ENCODE data around the gene KCNH6.

Gene KCNH6

DNA sequence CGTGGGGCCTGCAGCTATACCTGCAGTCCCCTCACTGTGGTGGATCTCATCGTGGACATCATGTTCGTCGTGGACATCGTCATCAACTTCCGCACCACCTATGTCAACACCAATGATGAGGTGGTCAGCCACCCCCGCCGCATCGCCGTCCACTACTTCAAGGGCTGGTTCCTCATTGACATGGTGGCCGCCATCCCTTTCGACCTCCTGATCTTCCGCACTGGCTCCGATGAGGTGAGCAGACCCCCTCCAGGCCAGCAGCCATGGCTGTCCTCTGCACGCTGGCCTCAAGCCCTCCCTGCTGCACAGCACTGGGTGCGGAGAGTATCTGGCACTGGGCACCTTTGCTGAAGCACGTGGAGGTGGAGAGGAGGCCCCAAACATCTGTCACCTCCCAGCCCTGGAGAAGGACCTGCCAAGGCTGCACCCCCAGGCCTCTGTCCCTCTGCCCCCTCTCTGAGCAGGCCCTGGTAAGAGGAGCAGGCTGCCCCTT is 11.0 kb downstream of the KCNH6 start:
- no peak for DNase-seq

DNA sequence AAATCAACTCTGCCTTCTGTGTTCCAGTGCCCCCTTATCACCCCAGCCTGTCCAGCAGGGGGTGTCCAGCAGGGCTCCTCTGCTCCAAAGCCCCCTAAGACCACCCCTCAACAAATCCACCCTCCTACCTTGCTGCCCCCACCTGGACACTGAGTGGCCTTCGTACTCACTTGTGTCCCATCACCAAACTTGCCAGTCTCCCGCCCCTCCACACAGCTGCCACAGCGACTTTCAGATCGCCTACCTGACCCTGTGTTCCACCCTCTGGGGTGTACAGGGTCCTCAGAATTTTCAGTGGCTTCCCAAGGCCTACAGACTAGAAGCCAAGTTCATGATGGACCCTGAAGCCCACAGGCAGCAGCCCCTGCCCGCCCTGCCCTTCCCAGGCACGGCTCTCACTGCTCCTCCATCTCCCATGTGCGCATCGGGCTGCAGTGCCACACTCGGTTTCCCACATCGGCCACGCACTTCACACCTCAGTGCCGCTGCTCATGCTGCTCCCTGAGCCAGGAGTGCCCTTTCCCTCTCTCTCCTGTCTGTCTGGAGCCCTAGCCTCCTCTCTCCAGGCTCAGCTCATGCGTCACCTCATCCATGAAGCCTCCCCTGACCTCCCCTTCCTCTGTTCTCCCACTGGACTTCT is 11.8 kb downstream of the KCNH6 start:
- no peak for DNase-seq

DNA sequence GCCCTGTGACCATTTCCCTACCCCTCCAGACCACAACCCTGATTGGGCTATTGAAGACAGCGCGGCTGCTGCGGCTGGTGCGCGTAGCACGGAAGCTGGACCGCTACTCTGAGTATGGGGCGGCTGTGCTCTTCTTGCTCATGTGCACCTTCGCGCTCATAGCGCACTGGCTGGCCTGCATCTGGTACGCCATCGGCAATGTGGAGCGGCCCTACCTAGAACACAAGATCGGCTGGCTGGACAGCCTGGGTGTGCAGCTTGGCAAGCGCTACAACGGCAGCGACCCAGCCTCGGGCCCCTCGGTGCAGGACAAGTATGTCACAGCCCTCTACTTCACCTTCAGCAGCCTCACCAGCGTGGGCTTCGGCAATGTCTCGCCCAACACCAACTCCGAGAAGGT is 12.5 kb downstream of the KCNH6 start:
- DNase-seq = no peak

DNA sequence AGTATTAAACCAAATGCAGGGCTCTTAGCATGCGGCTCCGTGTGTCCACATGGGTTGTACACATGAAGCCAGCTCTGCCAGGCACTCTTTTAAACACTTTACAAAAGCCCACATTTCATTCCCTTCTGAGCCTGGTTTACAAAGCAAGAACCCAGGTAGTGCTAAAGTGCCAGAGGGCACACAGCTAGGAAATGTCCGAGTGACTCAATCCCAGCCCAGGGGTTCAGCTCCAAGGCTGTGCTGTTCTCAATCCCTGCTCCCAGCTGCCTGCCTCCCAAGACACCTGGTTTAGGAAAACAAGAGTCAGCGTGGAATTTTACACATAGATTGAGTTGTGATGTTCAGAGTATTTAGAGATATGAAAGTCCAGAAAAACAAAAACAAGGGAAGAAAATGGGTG is 13.8 kb downstream of the KCNH6 start:
- DNase-seq = no peak

DNA sequence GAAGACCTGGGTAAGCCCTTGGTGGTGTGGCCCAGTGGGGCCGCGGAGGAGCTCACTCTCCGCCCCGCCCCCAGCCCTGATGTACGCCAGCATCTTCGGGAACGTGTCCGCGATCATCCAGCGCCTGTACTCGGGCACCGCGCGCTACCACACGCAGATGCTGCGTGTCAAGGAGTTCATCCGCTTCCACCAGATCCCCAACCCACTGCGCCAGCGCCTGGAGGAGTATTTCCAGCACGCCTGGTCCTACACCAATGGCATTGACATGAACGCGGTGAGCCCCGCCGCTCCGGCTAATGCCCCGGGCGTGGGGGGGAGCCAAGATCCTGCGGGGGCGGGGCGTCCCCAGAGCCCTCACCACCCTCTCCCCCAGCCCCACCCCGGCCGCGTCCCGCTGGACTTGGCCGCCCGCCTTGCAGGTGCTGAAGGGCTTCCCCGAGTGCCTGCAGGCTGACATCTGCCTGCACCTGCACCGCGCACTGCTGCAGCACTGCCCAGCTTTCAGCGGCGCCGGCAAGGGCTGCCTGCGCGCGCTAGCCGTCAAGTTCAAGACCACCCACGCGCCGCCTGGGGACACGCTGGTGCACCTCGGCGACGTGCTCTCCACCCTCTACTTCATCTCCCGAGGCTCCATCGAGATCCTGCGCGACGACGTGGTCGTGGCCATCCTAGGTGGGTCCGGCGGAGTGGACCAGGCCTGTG is 15.0 kb downstream of the KCNH6 start:
- no peak for DNase-seq

DNA sequence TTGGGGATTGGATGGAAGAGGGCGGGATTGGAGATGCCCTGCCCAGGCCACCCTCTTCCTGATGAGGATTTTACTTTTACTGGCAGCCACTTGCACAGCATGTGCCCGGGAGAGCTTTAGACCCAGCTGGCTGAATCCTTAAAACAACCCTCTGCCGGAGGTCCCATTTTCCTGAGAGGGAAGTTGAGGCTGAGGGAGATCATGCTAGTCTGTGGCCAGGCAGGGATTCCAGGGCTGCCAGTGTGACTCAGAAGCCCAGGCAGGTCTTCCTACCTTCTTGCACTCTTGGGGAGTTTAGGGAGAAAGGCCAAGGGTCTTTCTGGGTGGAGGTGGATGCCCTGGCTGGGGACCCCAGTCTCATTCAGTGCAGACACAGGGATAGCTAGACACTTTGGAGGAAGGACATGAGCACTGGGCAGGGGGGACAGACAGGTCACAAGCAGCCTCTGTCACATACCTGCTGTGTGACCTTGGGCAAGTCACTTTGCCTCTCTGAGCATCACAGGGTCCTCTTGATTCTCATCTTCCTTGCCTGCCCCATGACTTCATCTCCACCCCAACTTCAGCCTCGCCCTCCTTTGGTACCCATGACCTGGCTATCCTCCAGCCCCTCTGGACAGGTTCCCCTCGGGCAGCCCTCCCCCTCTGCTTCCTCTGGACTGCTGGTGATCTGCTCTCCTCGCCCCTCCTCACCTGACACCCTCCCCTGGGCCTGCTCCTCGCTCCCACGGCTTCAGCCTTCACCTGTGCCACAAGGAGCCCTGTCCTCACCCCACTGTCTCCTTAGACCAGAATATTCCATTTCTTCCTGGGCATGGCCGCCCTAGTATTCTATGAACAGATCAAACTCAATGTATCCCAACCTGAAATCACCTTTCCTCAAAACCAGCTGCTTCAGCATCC is 15.8 kb downstream of the KCNH6 start:
- no peak for DNase-seq

DNA sequence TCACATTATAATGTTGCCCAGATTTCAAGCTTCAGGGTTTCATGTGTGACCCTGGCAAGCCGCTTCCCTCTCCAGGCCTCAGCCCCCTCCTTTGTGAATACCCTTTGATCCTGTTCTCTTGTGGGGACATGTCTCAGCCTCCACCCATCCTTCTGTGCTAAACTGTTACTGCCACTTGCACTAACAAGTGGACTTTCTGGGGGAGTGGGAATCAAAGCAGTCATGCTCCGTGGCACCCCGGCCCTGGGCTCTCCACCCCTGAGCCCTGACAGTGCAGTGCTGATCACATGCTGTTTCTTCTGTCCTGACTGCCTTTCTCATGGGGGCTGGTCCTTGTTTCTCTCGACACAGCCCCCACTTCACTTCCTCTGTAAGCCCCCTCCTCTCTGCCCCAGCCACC is 17.4 kb downstream of the KCNH6 start:
- no peak for DNase-seq

DNA sequence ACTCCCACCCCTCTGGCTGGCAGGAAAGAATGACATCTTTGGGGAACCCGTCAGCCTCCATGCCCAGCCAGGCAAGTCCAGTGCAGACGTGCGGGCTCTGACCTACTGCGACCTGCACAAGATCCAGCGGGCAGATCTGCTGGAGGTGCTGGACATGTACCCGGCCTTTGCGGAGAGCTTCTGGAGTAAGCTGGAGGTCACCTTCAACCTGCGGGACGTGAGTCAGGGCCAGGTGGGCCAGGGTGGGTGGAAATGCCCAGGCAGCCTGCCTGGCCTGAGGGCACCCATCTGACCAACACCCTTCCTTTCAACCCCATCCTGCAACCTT is 19.0 kb downstream of the KCNH6 start:
- DNase-seq = no peak

DNA sequence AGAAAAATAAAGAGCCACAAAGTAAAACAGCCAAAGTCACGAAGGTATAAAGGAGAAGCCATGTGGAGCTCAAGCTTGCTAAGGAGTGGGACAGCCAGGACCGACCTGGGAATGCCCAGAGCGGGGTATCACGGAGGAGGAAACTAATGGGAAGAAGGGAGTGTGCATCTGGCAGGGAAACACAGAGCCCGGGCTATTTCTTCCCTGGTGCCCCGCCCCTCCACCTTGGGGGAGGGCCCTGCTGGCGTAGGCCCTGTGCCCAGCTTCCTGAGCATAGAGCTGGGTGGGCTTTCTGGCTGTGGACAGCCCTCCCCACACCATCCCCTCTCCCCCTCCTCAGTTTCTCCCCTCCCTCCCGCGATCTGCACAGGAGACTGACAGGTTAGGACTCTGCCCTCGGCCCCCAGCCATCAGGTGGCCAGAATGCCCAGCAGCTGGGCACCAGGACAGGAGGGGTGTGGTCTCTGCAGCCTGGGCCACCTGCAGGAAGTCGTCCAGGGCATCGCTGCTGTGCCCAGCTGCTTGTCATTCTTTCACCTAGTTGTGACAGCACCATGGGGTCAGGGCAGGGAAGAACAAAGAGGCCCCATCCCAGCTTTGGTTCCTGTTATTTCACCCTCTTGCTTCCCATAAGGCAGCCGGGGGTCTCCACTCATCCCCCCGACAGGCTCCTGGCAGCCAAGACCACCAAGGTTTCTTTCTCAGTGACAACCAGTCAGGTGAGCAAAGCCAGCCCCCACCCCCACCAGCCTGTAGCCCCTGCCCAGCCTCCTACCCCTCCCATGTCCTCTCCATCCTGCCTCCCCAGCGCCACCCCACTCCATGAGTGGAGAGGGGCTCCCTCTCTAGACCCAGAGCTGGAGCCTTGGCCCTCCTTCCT is 20.0 kb downstream of the KCNH6 start:
- no peak for DNase-seq

DNA sequence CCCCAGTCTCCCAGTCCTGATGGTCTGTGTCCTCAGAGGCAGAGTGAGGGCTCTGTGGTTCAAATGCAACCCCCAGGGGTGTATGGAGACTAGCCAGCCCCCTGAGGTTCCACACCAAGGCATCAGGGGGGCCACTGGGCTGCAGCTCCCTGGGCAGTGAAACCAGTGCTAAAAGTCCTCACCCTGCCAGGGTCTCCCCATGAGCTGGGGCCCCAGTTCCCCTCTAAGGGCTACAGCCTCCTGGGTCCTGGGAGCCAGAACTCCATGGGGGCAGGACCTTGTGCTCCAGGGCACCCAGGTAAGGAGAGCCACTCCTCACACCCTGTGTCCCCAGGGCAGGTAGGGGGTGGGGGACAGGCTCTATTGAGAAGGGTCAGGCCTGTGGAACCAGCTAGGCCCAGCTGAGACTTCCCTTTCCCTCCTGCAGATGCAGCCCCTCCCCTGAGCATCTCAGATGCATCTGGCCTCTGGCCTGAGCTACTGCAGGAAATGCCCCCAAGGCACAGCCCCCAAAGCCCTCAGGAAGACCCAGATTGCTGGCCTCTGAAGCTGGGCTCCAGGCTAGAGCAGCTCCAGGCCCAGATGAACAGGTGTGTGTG is 20.8 kb downstream of the KCNH6 start:
- no peak for DNase-seq

DNA sequence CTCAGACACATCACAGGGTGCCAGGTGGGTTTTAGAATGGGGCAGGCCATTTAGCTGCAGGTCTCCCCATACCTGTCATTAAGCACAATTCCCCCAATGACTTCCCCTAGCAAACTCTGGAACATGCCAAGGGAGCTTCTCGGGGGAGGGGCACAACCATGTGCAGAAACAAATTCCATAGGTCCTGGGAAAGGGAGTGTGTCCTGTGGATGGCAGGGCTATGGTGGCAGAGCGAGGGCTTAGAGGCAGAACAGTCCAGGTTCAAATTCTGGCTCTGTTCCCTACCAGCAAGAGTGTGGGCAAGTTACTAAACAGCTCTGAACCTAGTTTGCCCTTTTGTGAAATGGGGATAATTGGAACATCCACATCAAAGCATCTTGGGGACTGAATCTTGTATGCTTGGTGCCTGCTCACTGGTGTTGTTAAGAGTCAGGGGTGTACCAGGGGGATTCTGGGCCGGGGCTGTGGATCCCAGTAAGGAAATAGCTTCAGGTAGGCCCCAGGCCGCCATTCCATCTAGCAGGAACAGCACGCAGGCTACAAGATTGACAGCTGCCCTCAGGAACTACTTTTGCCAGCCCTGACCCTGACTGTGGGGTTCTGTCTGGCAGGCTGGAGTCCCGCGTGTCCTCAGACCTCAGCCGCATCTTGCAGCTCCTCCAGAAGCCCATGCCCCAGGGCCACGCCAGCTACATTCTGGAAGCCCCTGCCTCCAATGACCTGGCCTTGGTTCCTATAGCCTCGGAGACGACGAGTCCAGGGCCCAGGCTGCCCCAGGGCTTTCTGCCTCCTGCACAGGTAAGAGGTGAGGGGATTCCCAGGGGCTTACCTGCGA is 21.5 kb downstream of the KCNH6 start:
- DNase-seq = no peak

DNA sequence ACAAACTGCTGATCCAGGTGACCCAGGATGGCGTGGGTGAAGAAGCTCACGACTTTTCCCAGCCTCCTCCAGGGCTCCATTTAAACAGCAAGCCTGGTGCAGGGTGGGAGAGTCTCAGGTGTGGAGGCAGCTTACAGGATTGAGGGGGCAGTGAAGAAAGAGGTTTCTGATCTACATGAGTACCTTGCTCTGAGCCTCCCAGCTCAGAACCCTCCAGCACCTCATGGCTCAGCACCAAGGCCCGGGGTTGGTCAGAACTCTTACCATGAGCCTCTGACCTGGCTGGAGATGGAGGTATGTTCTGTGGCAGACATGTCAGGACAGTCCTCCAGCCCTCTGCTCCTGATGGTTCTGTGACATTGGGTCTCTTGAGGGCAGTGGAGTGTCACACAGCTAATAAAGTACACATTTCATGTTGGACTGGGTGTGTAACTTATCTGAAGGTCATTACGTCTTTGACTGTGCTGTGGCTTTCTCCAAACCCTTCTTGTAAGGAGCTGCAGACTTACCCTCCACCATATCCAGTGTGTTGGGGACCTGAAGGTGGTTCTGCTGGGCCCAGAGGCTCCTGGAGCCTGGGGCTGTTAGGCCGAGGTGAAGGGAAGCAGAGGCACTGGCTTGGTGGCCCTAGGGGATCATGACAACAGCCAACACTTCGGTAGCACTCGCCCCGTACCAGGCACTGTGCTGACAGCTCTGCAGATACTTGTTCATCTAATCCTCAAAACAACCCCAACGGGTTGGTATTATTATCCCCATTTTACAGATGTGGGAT is 23.3 kb downstream of the KCNH6 start:
- DNase-seq = no peak

DNA sequence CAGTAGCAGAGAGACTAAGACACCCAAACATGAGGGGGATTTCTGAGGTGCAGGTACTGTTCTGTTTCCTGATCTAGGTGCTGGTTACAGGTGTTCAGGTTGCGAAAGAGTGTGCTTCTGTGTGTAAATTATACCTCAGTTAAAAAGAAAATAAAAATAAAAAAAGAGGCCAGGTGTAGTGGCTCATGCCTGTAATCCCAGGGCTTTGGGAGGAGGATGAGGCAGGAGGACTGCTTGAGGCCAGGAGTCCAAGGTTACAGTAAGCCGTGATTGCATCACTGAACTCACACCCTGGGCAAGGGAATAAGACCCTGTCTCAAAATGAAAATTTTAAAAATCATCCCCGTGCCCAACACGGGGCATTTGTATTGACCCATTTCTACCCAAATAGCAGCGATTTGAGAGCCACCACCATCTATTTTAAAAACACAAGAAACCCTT is 23.9 kb downstream of the KCNH6 start:
- no peak for DNase-seq

DNA sequence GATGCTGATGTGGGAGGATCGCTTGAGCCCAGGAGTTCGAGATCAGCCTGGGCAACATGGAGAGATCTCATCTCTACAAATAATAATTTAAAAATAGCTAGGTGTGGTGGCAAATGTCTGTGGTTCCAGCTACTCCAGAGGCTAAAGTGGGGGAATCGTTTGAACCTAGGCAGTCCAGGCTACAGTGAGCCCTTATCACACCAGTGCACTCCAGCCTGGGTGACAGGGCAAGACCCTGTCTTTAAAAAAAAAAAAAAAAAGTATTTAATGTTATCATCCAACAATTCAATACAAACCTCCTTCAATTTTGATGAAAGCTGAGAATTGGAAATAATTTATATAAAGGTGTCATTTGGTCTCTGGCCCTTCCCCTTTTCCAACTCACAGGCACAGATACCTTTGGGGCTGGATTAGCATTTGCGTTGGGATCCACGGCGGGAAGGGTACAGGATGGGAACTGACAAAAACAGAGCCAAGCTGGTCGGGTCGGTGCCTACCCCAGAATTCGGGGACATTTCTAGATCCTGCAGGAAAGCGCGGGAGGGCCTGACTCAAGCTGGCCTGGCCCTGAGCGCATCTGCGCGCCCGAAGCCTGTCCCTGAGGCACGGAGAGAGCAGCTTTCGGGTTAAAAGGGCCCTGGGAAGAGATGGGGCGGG is 26.3 kb downstream of the KCNH6 start:
- DNase-seq = peak; percentile 59 to 69

DNA sequence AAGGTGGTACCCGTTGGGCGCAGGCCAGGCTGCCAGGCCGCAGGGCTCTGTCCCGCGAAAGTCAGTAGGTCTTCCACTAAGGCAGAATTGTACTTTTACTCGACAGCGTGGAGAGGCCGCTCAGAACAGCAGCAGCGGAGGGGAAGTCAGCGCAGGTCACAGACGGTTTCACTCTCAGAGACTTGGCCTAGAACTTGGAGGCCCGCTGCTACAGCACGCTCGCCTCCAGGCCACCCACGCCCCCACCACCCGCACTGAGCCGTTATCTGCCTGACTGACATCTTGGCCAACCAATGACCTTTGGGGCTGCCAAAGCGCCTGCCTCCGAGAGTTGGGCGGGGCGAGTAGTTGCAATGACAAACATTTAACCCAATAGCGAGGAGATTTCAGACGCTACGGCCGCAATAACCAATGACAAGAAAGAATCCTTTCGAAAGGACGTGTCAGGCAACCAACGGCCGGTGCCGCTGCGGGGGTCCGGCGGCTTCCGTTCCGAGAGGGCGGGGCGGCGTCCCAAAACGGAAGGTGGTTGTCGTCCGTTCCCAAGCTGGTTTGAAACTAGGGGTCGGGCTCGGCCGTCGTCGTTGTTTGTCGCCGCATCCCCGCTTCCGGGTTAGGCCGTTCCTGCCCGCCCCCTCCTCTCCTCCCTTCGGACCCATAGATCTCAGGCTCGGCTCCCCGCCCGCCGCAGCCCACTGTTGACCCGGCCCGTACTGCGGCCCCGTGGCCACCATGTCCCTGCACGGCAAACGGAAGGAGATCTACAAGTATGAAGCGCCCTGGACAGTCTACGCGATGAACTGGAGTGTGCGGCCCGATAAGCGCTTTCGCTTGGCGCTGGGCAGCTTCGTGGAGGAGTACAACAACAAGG is 27.0 kb downstream of the KCNH6 start, which contains the start of gene DCAF7:
Gene DCAF7, plus strand, starts transcription at position 532 of the 871 bp plus-strand sequence. Its CDS starts 201 bp downstream, at position 733.
- DNase-seq = peak; percentile 100

DNA sequence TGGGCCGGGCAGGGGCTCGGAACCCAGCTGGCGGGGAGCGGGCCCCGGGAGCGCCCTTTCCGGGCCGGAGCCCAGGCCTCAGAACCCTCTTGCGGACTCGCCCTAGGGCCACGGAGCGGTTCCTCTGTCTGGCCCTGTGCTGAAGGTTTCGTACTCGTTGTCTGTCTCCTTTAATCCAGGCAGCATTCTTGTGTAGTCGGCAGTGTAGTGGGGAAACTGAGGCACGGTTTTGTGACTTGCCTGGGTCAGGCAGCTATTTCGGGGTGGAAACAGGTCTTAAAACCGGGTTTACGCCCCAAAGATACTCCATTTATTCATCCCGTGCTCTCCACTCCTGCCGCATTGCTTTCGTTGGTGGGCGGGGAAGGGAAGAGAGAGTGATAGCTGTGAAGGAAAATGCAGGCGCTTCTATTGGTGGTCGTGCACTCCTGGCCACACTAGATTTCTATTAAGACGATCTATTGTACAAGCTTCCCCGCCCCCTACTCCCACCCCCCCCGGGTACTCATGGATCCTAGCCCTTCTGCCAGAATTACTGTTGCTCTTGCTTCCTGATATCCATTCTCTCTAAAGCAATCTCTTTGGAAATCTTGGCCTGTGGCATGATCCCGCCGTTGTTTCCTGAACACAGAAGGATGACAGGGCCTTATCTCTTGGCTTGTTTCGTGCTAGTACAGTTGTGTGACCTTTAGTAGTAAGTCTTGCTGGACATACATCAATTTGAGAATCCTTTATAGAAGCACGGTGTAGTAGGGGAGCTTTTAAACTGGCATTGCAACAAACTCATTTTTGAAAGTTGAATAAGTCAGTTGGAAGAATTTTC is 27.9 kb downstream of the KCNH6 start:
- peak; percentile 63 to 72 for DNase-seq

DNA sequence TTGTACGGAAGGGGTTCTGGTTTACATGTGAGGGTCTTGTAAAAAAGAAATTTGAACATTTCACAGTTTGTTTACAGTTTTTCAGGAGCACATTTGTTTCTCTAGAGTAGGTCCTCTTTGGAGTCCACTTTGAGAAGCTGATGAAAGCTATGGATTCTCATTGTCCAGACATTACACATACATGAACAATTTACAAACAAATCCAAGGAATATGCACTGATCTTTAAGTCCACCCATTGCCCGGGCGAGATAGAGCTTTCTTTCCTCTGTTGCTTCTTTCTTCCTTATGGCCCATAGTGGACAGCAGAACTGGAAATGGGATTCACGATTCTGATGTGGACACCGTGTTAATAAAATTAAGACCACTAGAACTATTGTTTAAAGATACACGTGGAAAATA is 29.1 kb downstream of the KCNH6 start:
- DNase-seq = no peak

All from Kasumi-1 (cell line).